Embryonic facial prominence (tissue), 1 donor: Measurements from ENCODE around the gene MYBBP1A.
"Not testable (repeated sequence)": the region's sequence is repeated elsewhere in the genome, so short reads cannot be mapped to it uniquely, and the experiment has no call there.

Source experiments
- DNase-seq: peaks from one replicate; pipeline ENCODE4 v3.0.0-alpha.2; 2016; ENCODE audit errors: extremely low spot score

The MYBBP1A gene

GRCh38 chr17:4554997-4555799, at the start of gene MYBBP1A:
Gene MYBBP1A (minus strand): TSS chr17:4555384. CDS start chr17:4555324, 60 bp downstream.
- peak; percentile 89 for DNase-seq

GRCh38 chr17:4604736-4605135, 49.6 kb upstream of the MYBBP1A start:
- DNase-seq, result not testable (repeated sequence)

- DNase-seq, result peak; percentile 77
Observed at GRCh38 chr17:4604111-4604644, 49.0 kb upstream of the MYBBP1A start.

GRCh38 chr17:4602041-4602440, 46.9 kb upstream of the MYBBP1A start:
- DNase-seq, result no peak

- no peak for DNase-seq
Observed at GRCh38 chr17:4601326-4601725, 46.1 kb upstream of the MYBBP1A start.

GRCh38 chr17:4600563-4600962, 45.4 kb upstream of the MYBBP1A start:
- no peak for DNase-seq

- peak; percentile 34 for DNase-seq
Observed at GRCh38 chr17:4599505-4600281, 44.5 kb upstream of the MYBBP1A start.

GRCh38 chr17:4598776-4599504, 43.8 kb upstream of the MYBBP1A start:
- no peak for DNase-seq

GRCh38 chr17:4597975-4598374, 42.8 kb upstream of the MYBBP1A start:
- DNase-seq, result no peak

GRCh38 chr17:4596636-4597380, 41.6 kb upstream of the MYBBP1A start:
- DNase-seq, result no peak

- not testable (repeated sequence) for DNase-seq
Observed at GRCh38 chr17:4595685-4596342, 40.6 kb upstream of the MYBBP1A start.

- DNase-seq, result no peak
Observed at GRCh38 chr17:4594931-4595684, 39.9 kb upstream of the MYBBP1A start.

GRCh38 chr17:4594406-4594805, 39.2 kb upstream of the MYBBP1A start:
- no peak for DNase-seq

GRCh38 chr17:4593021-4593421, 37.8 kb upstream of the MYBBP1A start:
- no peak for DNase-seq

GRCh38 chr17:4592240-4593005, 37.2 kb upstream of the MYBBP1A start:
- DNase-seq, result no peak

- no peak for DNase-seq
Observed at GRCh38 chr17:4591529-4591928, 36.3 kb upstream of the MYBBP1A start.

GRCh38 chr17:4590981-4591453, 35.8 kb upstream of the MYBBP1A start:
- DNase-seq, result no peak

GRCh38 chr17:4590042-4590441, 34.9 kb upstream of the MYBBP1A start:
- DNase-seq, result not testable (repeated sequence)
